Astrocyte of the spinal cord (primary cell): ENCODE measurements around the gene ZSCAN12.

Experiments
- DNase-seq: peaks from one replicate; pipeline ENCODE4 v3.0.0; 2011; ENCODE audit warnings: low read depth, low spot score
- H3K4me3 ChIP-seq: 2 replicates; pipeline ENCODE4 v1.5.1; 2011; ENCODE audit warnings: low read depth, mild to moderate bottlenecking, low read length, moderate library complexity
- in situ Hi-C: cut with HindIII; loops from 2 replicates; pipeline ENCODE4 v1.10.0; 2017; ENCODE audit warnings: low sequenced_read_pairs
- TF ChIP-seq, protein P1 (sequence below): IDR thresholded peaks from 2 replicates; pipeline ENCODE4 v1.5.1; 2012; ENCODE audit warnings: low read depth, mild to moderate bottlenecking, low read length, inconsistent platforms

The ZSCAN12 gene

GRCh38 chr6:28400122-28400451 is 540 bp upstream of the ZSCAN12 start:
- TF ChIP-seq, protein P1, sequence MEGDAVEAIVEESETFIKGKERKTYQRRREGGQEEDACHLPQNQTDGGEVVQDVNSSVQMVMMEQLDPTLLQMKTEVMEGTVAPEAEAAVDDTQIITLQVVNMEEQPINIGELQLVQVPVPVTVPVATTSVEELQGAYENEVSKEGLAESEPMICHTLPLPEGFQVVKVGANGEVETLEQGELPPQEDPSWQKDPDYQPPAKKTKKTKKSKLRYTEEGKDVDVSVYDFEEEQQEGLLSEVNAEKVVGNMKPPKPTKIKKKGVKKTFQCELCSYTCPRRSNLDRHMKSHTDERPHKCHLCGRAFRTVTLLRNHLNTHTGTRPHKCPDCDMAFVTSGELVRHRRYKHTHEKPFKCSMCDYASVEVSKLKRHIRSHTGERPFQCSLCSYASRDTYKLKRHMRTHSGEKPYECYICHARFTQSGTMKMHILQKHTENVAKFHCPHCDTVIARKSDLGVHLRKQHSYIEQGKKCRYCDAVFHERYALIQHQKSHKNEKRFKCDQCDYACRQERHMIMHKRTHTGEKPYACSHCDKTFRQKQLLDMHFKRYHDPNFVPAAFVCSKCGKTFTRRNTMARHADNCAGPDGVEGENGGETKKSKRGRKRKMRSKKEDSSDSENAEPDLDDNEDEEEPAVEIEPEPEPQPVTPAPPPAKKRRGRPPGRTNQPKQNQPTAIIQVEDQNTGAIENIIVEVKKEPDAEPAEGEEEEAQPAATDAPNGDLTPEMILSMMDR: no peak
- peak; percentile 5 for DNase-seq
- in situ Hi-C loops: no loop called here
- H3K4me3 ChIP-seq: peak overlapping the region; percentile 89

DNA sequence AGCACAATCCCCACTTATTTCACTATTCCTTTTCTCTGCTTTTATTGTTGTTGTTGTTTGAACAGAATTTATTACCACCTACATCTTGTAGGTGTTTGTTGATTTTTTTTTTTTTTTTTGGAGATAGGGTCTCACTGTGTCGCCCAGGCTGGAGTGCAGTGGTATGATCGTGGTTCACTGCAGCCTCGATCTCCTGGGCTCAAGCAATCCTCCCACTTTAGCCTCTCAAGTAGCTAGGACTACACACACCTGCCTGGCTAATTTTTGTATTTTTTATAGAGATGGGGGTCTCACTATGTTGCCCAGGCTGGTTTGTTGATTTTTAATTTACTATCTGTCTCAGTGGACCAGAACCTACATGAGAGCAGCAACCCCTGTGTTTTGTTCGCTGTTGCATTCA is 3.6 kb downstream of the ZSCAN12 start:
- no peak for DNase-seq
- no peak overlapping the region for H3K4me3 ChIP-seq
- in situ Hi-C loops: no loop called here
- TF ChIP-seq, protein P1: no peak

GRCh38 chr6:28393912-28394662 is 5.5 kb downstream of the ZSCAN12 start:
- DNase-seq: peak; percentile 8
- TF ChIP-seq, protein P1: peak; percentile 32
- in situ Hi-C loops: no loop called here
- no peak overlapping the region for H3K4me3 ChIP-seq

DNA sequence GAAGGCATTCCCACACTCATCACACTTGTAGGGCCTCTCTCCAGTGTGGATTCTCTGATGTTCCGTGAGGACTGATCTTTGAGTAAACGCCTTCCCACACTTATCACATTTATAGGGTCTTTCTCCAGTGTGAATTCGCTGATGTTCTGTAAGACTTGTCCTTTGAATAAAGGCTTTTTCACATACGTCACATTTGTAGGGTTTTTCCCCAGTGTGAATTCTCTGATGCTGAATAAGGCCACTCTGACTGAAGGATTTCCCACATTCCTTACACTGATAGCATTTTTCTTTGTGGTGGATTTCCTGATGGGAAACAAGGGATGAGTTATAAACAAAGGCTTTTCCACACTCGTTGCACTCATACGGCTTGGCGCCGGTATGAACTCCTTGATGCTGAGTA is 8.9 kb downstream of the ZSCAN12 start:
- DNase-seq: no peak
- in situ Hi-C loops: no loop called here
- TF ChIP-seq, protein P1: no peak
- H3K4me3 ChIP-seq: no peak overlapping the region

DNA sequence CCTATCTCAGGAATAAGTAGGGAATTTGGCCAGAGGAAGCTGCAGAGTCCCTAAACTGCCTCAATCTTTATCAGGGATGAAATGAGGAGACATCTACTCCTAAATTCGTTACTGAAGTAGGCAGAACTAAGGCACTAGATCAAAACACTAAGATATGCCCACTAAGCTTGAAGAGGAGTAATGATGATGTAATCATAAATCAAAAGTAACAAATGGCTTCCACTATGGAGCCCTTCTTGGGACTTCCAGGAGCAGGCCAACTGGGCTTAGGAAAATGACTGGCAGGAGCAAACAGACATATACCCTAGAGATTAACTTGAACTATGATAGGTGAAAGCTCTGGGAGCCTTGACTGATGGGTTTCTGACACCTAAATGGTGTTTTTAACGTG is 15.4 kb downstream of the ZSCAN12 start:
- H3K4me3 ChIP-seq: no peak overlapping the region
- TF ChIP-seq, protein P1: no peak
- no peak for DNase-seq
- in situ Hi-C loops: no loop called here

GRCh38 chr6:28383235-28384142 is 16.1 kb downstream of the ZSCAN12 start:
- TF ChIP-seq, protein P1: peak; percentile 65
- H3K4me3 ChIP-seq: peak overlapping the region; percentile 50
- in situ Hi-C loops: no loop called here
- DNase-seq: peak; percentile 89
